Hepatocyte (in vitro differentiated cells): ENCODE measurements around the gene NR1D2.

ENCODE experiments used
- EZH2 ChIP-seq: fragments of 200-600 bp; sonication (generic); IDR thresholded peaks from 2 replicates; pipeline ENCODE4 v1.6.1; 2016; ENCODE audit warnings: antibody characterized with exemption, mild to moderate bottlenecking, borderline replicate concordance
- EZH2phosphoT487 ChIP-seq: fragments of 200-600 bp; sonication (generic); IDR thresholded peaks from one replicate; pipeline ENCODE4 v1.6.1; 2018; ENCODE audit warnings: antibody characterized with exemption, mild to moderate bottlenecking, low read depth, moderate library complexity; ENCODE audit not compliant: unreplicated experiment, severe bottlenecking
- TF ChIP-seq, protein P1 (sequence below): fragments of 200-600 bp; sonication (generic); IDR thresholded peaks from 2 replicates; pipeline ENCODE4 v1.5.1; 2016; ENCODE audit warnings: antibody characterized with exemption, mild to moderate bottlenecking; ENCODE audit not compliant: poor library complexity

GRCh38 chr3:23964537-23965235, 19.6 kb downstream of the NR1D2 start:
- TF ChIP-seq, protein P1, sequence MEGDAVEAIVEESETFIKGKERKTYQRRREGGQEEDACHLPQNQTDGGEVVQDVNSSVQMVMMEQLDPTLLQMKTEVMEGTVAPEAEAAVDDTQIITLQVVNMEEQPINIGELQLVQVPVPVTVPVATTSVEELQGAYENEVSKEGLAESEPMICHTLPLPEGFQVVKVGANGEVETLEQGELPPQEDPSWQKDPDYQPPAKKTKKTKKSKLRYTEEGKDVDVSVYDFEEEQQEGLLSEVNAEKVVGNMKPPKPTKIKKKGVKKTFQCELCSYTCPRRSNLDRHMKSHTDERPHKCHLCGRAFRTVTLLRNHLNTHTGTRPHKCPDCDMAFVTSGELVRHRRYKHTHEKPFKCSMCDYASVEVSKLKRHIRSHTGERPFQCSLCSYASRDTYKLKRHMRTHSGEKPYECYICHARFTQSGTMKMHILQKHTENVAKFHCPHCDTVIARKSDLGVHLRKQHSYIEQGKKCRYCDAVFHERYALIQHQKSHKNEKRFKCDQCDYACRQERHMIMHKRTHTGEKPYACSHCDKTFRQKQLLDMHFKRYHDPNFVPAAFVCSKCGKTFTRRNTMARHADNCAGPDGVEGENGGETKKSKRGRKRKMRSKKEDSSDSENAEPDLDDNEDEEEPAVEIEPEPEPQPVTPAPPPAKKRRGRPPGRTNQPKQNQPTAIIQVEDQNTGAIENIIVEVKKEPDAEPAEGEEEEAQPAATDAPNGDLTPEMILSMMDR, result no peak
- TF ChIP-seq EZH2 (no peak), EZH2phosphoT487 (no peak)
